GM12864 (cell line): ENCODE data around the gene STK38.

Experiments
- DNase-seq: peaks from one replicate; pipeline ENCODE4 v3.0.0-alpha.2; 2011; ENCODE audit warnings: low read depth
- H3K4me3 ChIP-seq: 2 replicates; pipeline ENCODE4 v1.5.1; 2011; ENCODE audit warnings: mild to moderate bottlenecking, low read depth, low read length, control low read depth
- CTCF ChIP-seq: IDR thresholded peaks from 2 replicates; pipeline ENCODE4 v1.5.1; 2011; ENCODE audit warnings: low read depth, mild to moderate bottlenecking, moderate library complexity, low read length, control low read depth, inconsistent platforms; ENCODE audit errors: missing control alignments

The STK38 gene

DNA sequence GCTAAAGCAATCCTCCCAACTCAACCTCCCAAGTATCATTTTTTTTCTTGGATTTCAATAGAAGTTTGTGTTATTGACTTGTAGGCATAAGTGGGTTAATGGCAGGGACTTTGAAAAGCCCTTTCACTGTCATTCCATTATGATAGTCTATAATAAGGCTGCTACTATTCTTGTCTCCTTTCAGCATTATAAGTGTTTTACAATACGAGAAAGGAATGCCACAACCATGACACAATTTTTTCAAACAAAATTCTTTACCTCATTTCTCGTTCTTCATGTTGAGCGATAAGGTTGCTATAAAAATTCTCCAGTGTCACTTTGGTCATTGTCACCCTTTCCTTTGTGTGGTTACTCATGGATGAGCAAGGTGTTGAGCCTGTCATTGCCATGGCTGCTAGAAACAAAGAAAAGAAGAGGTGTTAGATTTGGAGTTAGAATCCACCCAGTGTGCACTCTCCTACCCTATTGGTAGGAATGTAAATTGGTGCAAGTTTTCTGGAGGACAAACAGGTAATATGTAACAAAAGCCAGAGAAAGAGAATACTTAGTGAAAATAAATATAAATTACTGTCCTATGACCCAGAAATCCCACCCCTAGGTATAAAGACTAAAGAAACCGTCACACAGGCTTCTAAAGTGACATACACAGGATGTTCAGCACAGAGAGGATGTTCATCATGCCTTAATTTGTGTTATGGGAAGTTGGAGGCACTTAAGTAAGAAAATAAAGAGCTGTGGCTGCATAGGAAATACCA lies 7.3 kb downstream of the STK38 start:
- H3K4me3 ChIP-seq: no peak overlapping the region
- no peak for TF ChIP-seq CTCF
- DNase-seq: no peak

DNA sequence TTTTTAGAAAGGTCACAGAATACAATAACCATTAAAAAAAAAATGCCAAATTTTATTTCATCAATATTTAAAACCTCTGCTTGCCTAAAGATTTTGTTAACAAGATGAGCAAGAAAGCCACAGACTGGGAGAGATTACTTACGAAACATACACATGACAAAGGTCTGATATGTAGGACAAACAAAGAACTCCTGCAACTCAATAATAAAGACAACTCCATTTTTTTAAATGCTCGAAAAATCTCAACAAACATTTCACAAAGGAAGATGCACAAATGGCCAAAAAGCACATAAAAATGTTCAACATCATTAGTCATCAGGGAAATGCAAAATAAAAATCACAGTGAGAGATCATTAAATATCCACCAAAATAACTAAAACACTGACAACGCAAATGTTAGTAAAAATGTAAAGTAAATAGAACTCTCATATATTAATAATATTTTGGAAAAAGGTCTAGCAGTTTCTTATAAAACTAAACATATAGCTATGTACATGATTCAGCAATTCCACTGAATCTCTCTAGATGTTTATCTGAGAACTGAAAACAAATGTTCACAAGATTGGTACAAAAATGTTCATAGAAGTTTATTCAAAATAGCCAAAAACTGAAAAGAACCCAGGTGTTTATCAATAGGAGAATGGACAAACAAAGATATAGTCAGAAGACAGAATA lies 10.3 kb downstream of the STK38 start:
- TF ChIP-seq CTCF: no peak
- DNase-seq: no peak
- no peak overlapping the region for H3K4me3 ChIP-seq

DNA sequence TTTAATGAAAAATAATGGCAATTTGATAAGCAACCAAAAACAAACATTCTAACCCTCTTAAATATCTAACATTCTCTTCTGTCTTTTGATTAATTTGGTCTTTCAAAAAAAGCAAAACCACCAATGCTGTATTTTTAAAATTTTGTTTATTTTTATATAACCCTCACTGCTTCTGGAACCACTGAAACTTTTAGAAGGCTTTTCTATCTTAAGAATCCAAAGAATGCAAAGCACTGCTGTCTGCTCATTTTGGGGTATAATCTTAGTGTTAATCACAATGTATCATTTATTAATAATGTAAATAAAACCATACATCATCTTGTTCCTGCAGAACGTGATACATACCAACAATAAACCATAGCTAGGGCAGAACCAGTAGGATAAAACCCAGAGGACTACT lies 14.0 kb downstream of the STK38 start:
- TF ChIP-seq CTCF: no peak

DNA sequence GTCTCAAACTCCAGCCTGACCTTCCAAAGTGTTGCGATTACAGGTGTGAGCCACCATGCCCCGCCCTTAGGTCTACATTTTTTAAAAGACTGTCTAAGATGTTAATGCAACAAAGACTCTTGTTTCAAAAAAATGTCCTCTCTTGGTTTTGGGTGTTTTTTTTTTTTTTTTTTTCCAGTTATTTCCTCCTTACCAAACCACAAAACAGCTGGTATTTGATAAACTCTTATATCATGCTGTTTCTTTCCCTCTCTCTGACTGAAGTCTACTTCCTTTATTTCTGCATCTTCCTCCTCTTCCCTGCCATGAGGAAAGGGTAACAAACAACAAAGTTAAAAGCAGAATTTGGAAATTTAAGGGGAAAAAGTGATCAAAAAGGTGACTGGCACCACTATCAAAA lies 21.2 kb downstream of the STK38 start:
- no peak for DNase-seq
- H3K4me3 ChIP-seq: no peak overlapping the region
- TF ChIP-seq CTCF: no peak

More for the DNA sequence above, 14.0 kb downstream of the STK38 start:
- H3K4me3 ChIP-seq: no peak overlapping the region
- DNase-seq: no peak

GRCh38 chr6:36525346-36525745 lies 21.9 kb downstream of the STK38 start:
- DNase-seq: no peak
- TF ChIP-seq CTCF: no peak
- no peak overlapping the region for H3K4me3 ChIP-seq

- H3K4me3 ChIP-seq: no peak overlapping the region
- DNase-seq: no peak
- no peak for TF ChIP-seq CTCF
Measured at GRCh38 chr6:36524871-36525270, 22.4 kb downstream of the STK38 start.
